ENCODE data around the gene ASIC2.

ASIC2 gene
- long read RNA-seq, partial matches to known transcripts: 0 of 1 reads
- long read RNA-seq, other reads (novel, unspliced or antisense): 1 of 1 reads

DNA sequence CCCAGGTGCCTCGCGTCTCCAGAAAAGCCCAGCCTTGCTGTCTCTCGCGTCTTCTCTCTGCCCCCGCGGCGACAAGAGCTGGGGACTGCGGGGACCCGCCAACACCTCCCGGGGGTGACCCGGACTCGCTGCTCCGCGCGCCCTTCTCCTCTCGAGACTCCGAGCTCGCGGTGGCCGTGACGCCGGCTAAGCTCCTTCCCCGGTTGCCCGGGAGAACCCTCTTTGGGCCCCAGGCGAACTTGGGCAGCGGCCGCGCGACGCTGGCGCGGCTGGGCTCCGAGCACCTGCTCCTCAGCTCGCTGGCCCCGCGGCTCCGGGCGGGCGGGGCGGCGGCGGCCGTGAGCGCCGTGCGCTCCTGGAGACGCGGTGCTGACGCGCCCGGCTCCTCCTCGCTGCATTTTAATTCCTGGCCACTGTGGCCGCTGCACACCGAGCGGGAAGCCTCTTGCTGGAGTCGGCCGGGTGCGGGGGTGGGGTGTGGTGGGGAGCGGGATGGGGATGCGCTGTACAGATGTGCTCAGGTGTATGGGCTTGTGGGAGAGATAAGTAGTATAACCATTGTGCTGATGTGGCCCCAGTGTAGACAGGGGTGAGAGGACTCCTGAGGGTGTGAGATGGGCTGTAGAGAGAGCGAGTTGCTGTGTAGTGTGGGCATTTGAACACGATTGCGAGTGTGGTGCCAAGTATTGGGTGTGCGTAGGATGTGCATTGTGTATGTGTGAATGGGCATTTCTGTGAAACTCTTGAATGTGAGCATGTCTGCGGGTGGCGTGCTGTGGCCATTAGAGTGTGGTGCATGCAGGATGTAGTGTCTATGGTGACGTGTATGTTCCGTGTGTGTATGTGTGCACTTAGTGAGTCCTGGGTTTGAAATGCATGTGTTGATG, at the start of gene ASIC2:
Gene ASIC2 (minus strand): TSS at position 315 of the 887 bp plus-strand sequence.
- Histone ChIP-seq H3K27me3 (ENCODE audit: insufficient read depth, poor library complexity, severe bottlenecking) (peaks cover 40% of the 10 kb centered on the region), H3K27ac (replicated peaks) (no peak within 1 kb of the TSS), H3K4me3 (replicated peaks; ENCODE audit: insufficient read depth, low read length) (no peak within 1 kb of the TSS; the same call in 1 of the 2 replicates)
- TF ChIP-seq, protein P1, sequence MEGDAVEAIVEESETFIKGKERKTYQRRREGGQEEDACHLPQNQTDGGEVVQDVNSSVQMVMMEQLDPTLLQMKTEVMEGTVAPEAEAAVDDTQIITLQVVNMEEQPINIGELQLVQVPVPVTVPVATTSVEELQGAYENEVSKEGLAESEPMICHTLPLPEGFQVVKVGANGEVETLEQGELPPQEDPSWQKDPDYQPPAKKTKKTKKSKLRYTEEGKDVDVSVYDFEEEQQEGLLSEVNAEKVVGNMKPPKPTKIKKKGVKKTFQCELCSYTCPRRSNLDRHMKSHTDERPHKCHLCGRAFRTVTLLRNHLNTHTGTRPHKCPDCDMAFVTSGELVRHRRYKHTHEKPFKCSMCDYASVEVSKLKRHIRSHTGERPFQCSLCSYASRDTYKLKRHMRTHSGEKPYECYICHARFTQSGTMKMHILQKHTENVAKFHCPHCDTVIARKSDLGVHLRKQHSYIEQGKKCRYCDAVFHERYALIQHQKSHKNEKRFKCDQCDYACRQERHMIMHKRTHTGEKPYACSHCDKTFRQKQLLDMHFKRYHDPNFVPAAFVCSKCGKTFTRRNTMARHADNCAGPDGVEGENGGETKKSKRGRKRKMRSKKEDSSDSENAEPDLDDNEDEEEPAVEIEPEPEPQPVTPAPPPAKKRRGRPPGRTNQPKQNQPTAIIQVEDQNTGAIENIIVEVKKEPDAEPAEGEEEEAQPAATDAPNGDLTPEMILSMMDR (IDR thresholded peaks at IDR 0.05; ENCODE audit: insufficient read depth, low read length): no peak
- TF ChIP-seq, protein P2, sequence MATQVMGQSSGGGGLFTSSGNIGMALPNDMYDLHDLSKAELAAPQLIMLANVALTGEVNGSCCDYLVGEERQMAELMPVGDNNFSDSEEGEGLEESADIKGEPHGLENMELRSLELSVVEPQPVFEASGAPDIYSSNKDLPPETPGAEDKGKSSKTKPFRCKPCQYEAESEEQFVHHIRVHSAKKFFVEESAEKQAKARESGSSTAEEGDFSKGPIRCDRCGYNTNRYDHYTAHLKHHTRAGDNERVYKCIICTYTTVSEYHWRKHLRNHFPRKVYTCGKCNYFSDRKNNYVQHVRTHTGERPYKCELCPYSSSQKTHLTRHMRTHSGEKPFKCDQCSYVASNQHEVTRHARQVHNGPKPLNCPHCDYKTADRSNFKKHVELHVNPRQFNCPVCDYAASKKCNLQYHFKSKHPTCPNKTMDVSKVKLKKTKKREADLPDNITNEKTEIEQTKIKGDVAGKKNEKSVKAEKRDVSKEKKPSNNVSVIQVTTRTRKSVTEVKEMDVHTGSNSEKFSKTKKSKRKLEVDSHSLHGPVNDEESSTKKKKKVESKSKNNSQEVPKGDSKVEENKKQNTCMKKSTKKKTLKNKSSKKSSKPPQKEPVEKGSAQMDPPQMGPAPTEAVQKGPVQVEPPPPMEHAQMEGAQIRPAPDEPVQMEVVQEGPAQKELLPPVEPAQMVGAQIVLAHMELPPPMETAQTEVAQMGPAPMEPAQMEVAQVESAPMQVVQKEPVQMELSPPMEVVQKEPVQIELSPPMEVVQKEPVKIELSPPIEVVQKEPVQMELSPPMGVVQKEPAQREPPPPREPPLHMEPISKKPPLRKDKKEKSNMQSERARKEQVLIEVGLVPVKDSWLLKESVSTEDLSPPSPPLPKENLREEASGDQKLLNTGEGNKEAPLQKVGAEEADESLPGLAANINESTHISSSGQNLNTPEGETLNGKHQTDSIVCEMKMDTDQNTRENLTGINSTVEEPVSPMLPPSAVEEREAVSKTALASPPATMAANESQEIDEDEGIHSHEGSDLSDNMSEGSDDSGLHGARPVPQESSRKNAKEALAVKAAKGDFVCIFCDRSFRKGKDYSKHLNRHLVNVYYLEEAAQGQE (IDR thresholded peaks at IDR 0.05; ENCODE audit: insufficient replicate concordance, low read depth): no peak
- TF ChIP-seq SPI1 (IDR thresholded peaks at IDR 0.05; ENCODE audit: borderline replicate concordance, low read depth) (no peak), GABPA (IDR thresholded peaks at IDR 0.05; ENCODE audit: low read depth) (no peak)
- DNase-seq (ENCODE audit: low read depth in 1 of 2, low spot score in 1 of 2): no peak

GRCh38 chr17:33342025-33342424, 48.9 kb upstream of the ASIC2 start:
- no peak overlapping the region for H3K27ac ChIP-seq (replicated peaks)
- TF ChIP-seq GABPA (IDR thresholded peaks at IDR 0.05; ENCODE audit: low read depth): no peak
- 0 out of 2 replicates have a peak, but pooled peaks have one; percentile 17 for TF ChIP-seq SPI1 (IDR thresholded peaks at IDR 0.05; ENCODE audit: borderline replicate concordance, low read depth)
- TF ChIP-seq POLR2AphosphoS5 (IDR thresholded peaks at IDR 0.05; ENCODE audit: low read depth): no peak
- TF ChIP-seq, protein P1 (IDR thresholded peaks at IDR 0.05; ENCODE audit: insufficient read depth, low read length): no peak
- DNase-seq (ENCODE audit: low read depth in 1 of 2, low spot score in 1 of 2): peak; percentile 15 to 55
- peaks cover 2% of the 10 kb centered on the region for H3K27me3 ChIP-seq (ENCODE audit: insufficient read depth, poor library complexity, severe bottlenecking)
- H3K4me3 ChIP-seq (replicated peaks; ENCODE audit: insufficient read depth, low read length): no peak overlapping the region

GRCh38 chr17:33338242-33338641, 45.1 kb upstream of the ASIC2 start:
- H3K4me3 ChIP-seq (replicated peaks; ENCODE audit: insufficient read depth, low read length): no peak overlapping the region
- TF ChIP-seq, protein P2 (IDR thresholded peaks at IDR 0.05; ENCODE audit: insufficient replicate concordance, low read depth): no peak
- TF ChIP-seq, protein P1 (IDR thresholded peaks at IDR 0.05; ENCODE audit: insufficient read depth, low read length): no peak
- TF ChIP-seq POLR2AphosphoS5 (IDR thresholded peaks at IDR 0.05; ENCODE audit: low read depth) (no peak), SPI1 (IDR thresholded peaks at IDR 0.05; ENCODE audit: borderline replicate concordance, low read depth) (no peak), GABPA (IDR thresholded peaks at IDR 0.05; ENCODE audit: low read depth) (no peak)
- H3K27me3 ChIP-seq (ENCODE audit: insufficient read depth, poor library complexity, severe bottlenecking): no peaks in the 10 kb centered on the region

More at GRCh38 chr17:33338242-33338641, 45.1 kb upstream of the ASIC2 start:
- no peak overlapping the region for H3K27ac ChIP-seq (replicated peaks)
- no peak for DNase-seq (ENCODE audit: low read depth in 1 of 2, low spot score in 1 of 2)

Data from HL-60 (cell line).